ENCODE data around the gene ARHGDIB. TPM values are rescaled to one million over a fixed set of nuclear protein-coding genes. Genes with fewer than 3 reads are reported as not detected.

The ARHGDIB gene
- total RNA-seq, 1 donor from 2014 or later: 19.0 TPM

DNA sequence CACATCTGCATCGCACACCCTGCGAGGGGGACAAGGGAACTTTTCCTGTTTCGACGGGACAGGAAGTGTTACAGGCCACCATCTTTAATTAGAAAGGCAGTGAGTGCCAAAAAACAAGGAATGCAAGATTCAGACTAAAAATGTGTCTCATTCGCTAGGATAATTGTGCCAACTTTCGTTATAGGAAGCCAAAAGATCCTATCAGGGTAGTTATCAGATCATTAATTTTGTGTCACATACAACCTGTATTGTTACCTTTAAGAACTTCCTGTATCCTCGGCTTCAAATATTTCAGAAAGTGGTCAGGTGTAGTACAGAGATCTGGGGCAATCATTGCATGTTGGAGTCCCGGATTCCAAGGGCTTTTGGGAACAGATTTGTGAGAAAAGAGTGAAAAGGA is 56.5 kb downstream of the ARHGDIB start:
- DNase-seq (ENCODE audit: low read depth) (no peak), FAIRE-seq (no peak)
- no peak overlapping the region for H3K9ac ChIP-seq (ENCODE audit: low read length)
- H3K4me2 ChIP-seq (ENCODE audit: low read length): no peak overlapping the region
- Mint-ChIP-seq H3K4me1 (ENCODE audit: low read depth, unreplicated experiment) (peaks cover under 1% of the 10 kb centered on the region), H3K4me3 (ENCODE audit: unreplicated experiment) (no peak overlapping the region), H3K27me3 (ENCODE audit: low read depth, unreplicated experiment) (no peaks in the 10 kb centered on the region), H3K27ac (ENCODE audit: unreplicated experiment) (no peak overlapping the region), H3K9me3 (ENCODE audit: unreplicated experiment) (peaks cover 2% of the 10 kb centered on the region), H3K36me3 (ENCODE audit: low read depth, unreplicated experiment) (no peaks in the 10 kb centered on the region)
- no peak overlapping the region for H2AFZ ChIP-seq (ENCODE audit: low read depth, low read length)
- H3K9me3 ChIP-seq (ENCODE audit: insufficient read depth, low read depth, low read length): no peaks in the 10 kb centered on the region
- H3K27me3 ChIP-seq (ENCODE audit: insufficient read depth, low read length): no peaks in the 10 kb centered on the region
- no peak overlapping the region for H3K27ac ChIP-seq (ENCODE audit: low read depth, low read length)
- no peak for TF ChIP-seq EZH2 (IDR thresholded peaks at IDR 0.05; ENCODE audit: insufficient read depth, low read length)
- TF ChIP-seq, protein P1, sequence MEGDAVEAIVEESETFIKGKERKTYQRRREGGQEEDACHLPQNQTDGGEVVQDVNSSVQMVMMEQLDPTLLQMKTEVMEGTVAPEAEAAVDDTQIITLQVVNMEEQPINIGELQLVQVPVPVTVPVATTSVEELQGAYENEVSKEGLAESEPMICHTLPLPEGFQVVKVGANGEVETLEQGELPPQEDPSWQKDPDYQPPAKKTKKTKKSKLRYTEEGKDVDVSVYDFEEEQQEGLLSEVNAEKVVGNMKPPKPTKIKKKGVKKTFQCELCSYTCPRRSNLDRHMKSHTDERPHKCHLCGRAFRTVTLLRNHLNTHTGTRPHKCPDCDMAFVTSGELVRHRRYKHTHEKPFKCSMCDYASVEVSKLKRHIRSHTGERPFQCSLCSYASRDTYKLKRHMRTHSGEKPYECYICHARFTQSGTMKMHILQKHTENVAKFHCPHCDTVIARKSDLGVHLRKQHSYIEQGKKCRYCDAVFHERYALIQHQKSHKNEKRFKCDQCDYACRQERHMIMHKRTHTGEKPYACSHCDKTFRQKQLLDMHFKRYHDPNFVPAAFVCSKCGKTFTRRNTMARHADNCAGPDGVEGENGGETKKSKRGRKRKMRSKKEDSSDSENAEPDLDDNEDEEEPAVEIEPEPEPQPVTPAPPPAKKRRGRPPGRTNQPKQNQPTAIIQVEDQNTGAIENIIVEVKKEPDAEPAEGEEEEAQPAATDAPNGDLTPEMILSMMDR (IDR thresholded peaks at IDR 0.05; ENCODE audit: insufficient read depth, low read depth, low read length): no peak
- no peaks in the 10 kb centered on the region for H4K20me1 ChIP-seq (ENCODE audit: insufficient read depth, low read length)
- no peaks in the 10 kb centered on the region for H3K36me3 ChIP-seq (ENCODE audit: insufficient read depth, low read length)
- no peaks in the 10 kb centered on the region for H3K4me1 ChIP-seq (ENCODE audit: insufficient read depth, low read length)
- no peaks in the 10 kb centered on the region for H3K79me2 ChIP-seq (ENCODE audit: insufficient read depth, low read length)
- H3K4me3 ChIP-seq (ENCODE audit: insufficient read depth, low read depth, low read length): no peak overlapping the region

DNA sequence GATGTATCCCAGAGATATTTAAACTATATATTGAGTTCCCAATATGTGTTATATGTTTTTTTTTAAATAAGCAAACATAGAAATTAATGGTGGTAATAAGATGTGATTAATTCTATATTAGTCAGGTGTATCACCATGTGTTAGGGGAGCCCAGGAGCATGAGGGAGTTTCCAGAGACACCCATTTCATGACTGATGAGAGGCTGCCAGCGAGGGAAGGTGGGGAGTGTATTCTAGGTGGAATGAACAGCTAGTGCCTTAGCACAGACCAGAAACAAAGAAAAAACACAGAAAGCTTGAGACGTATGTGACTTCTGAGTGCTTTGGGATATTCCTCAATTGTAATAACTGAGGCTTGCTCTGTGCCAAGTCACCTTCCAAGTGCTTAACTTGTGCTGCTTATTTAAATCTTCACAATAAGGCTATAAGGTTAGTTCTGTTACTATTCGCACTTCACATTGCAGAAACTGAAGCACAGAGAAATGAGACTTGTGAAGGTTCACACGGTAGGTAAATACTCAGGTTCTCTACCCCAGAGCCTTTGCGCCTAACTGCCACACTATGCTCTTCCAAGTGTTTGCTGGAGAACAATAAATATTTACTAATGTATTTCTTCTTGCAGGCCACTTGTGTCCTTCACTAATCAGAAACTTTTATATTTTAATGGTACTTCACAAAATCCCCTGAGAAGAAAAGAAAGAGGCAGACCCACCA is 57.9 kb downstream of the ARHGDIB start:
- H3K27ac ChIP-seq (ENCODE audit: low read depth, low read length): no peak overlapping the region

More for the DNA sequence above, 57.9 kb downstream of the ARHGDIB start:
- no peak overlapping the region for H3K4me3 Mint-ChIP-seq (ENCODE audit: unreplicated experiment)
- H3K4me1 Mint-ChIP-seq (ENCODE audit: low read depth, unreplicated experiment): no peaks in the 10 kb centered on the region
- Histone ChIP-seq H2AFZ (ENCODE audit: low read depth, low read length) (no peak overlapping the region), H3K9ac (ENCODE audit: low read length) (no peak overlapping the region), H3K4me1 (ENCODE audit: insufficient read depth, low read length) (no peaks in the 10 kb centered on the region), H3K4me3 (ENCODE audit: insufficient read depth, low read depth, low read length) (no peak overlapping the region), H3K27me3 (ENCODE audit: insufficient read depth, low read length) (no peaks in the 10 kb centered on the region), H3K4me2 (ENCODE audit: low read length) (no peak overlapping the region), H3K79me2 (ENCODE audit: insufficient read depth, low read length) (no peaks in the 10 kb centered on the region), H4K20me1 (ENCODE audit: insufficient read depth, low read length) (no peaks in the 10 kb centered on the region), H3K9me3 (ENCODE audit: insufficient read depth, low read depth, low read length) (no peaks in the 10 kb centered on the region), H3K36me3 (ENCODE audit: insufficient read depth, low read length) (no peaks in the 10 kb centered on the region)
- FAIRE-seq (no peak), DNase-seq (ENCODE audit: low read depth) (no peak)
- no peaks in the 10 kb centered on the region for H3K36me3 Mint-ChIP-seq (ENCODE audit: low read depth, unreplicated experiment)
- no peaks in the 10 kb centered on the region for H3K27me3 Mint-ChIP-seq (ENCODE audit: low read depth, unreplicated experiment)
- TF ChIP-seq, protein P1 (IDR thresholded peaks at IDR 0.05; ENCODE audit: insufficient read depth, low read depth, low read length): no peak
- TF ChIP-seq EZH2 (IDR thresholded peaks at IDR 0.05; ENCODE audit: insufficient read depth, low read length): no peak
- H3K27ac Mint-ChIP-seq (ENCODE audit: unreplicated experiment): peak overlapping the region; percentile 60
- peaks cover 2% of the 10 kb centered on the region for H3K9me3 Mint-ChIP-seq (ENCODE audit: unreplicated experiment)

Data from astrocyte (in vitro differentiated cells and primary cell).